Measurements from ENCODE around the gene WDR7. TPM values are rescaled to one million over a fixed set of nuclear protein-coding genes. Genes with fewer than 3 reads are reported as not detected.

WDR7 gene
- total and polyA plus RNA-seq, 2 experiments from 2014 or later: 7.0 to 14.8 TPM

GRCh38 chr18:56934906-56935305 lies 283.7 kb downstream of the WDR7 start:
- no peak overlapping the region for H2AFZ ChIP-seq
- Mint-ChIP-seq H3K9me3 (no peaks in the 10 kb centered on the region), H3K4me1 (peaks cover 6% of the 10 kb centered on the region; the same call in 2 of the 3 replicates), H3K4me3 (no peak overlapping the region), H3K27ac (no peak overlapping the region), H3K36me3 (ENCODE audit: low read depth) (no peaks in the 10 kb centered on the region), H3K27me3 (ENCODE audit: insufficient read depth, low read depth, poor library complexity) (no peaks in the 10 kb centered on the region)
- H3F3A ChIP-seq (replicated peaks; ENCODE audit: low read depth): no peaks in the 10 kb centered on the region
- H3K79me2 ChIP-seq (replicated peaks; ENCODE audit: insufficient read depth): no peaks in the 10 kb centered on the region
- no peak overlapping the region for H3K27ac ChIP-seq (ENCODE audit: low read depth)
- no peak for ATAC-seq
- no peaks in the 10 kb centered on the region for H3K9me2 ChIP-seq (ENCODE audit: insufficient read depth)
- no peak overlapping the region for H3K4me2 ChIP-seq
- no peaks in the 10 kb centered on the region for H3K4me1 ChIP-seq (ENCODE audit: insufficient read depth)
- H3K27me3 ChIP-seq (ENCODE audit: insufficient read depth): no peaks in the 10 kb centered on the region
- DNase-seq (ENCODE audit: low spot score): no peak
- H3K4me3 ChIP-seq: no peak overlapping the region
- H4K20me1 ChIP-seq (replicated peaks; ENCODE audit: insufficient read depth): no peaks in the 10 kb centered on the region
- no peaks in the 10 kb centered on the region for H3K36me3 ChIP-seq (ENCODE audit: insufficient read depth)
- TF ChIP-seq ZNF114 (CRISPR knock-in tag; IDR thresholded peaks at IDR 0.05) (no peak), ZNF462 (CRISPR knock-in tag; IDR thresholded peaks at IDR 0.05) (no peak), CTCF (conservative IDR thresholded peaks at IDR 0.05; ENCODE audit: low read depth in 2 of 2) (no peak), ZNF331 (CRISPR knock-in tag; IDR thresholded peaks at IDR 0.05; ENCODE audit: low read depth) (no peak), ETS1 (IDR thresholded peaks at IDR 0.05) (no peak), CREB1 (CRISPR knock-in tag; IDR thresholded peaks at IDR 0.05; ENCODE audit: low read depth) (no peak), EZH2 (IDR thresholded peaks at IDR 0.05; ENCODE audit: low read depth, unreplicated experiment) (no peak), EZH2phosphoT487 (IDR thresholded peaks at IDR 0.05; ENCODE audit: unreplicated experiment) (no peak), REST (IDR thresholded peaks at IDR 0.05; ENCODE audit: unreplicated experiment) (no peak), JUNB (IDR thresholded peaks at IDR 0.05; ENCODE audit: unreplicated experiment) (no peak), NANOG (IDR thresholded peaks at IDR 0.05; ENCODE audit: borderline replicate concordance) (no peak), STAT1 (IDR thresholded peaks at IDR 0.05; ENCODE audit: unreplicated experiment) (no peak), POLR2AphosphoS5 (IDR thresholded peaks at IDR 0.05; ENCODE audit: low read depth) (no peak)
